B cell (primary cell): ENCODE data around the gene GTF2H4.

Experiments
- CTCF ChIP-seq: fragments of 200-600 bp; IDR thresholded peaks from one replicate; pipeline ENCODE4 v1.8.0; 2022; ENCODE audit warnings: antibody characterized with exemption, mild to moderate bottlenecking
- EZH2 ChIP-seq: IDR thresholded peaks from 2 replicates; pipeline ENCODE4 v1.6.1; 2012; ENCODE audit warnings: borderline replicate concordance, low read depth, mild to moderate bottlenecking, moderate library complexity, low read length; ENCODE audit not compliant: insufficient read depth, poor library complexity, severe bottlenecking

- TF ChIP-seq CTCF (no peak), EZH2 (no peak)
Observed at GRCh38 chr6:30932665-30933365, 24.8 kb downstream of the GTF2H4 start.
